Measurements from ENCODE around the gene ABCB11. TPM values are rescaled to one million over a fixed set of nuclear protein-coding genes. Genes with fewer than 3 reads are reported as not detected.

Gene ABCB11
- total and polyA plus RNA-seq, 5 donors from 2014 or later, result not detected

GRCh38 chr2:168961450-168962229 lies 69.5 kb downstream of the ABCB11 start:
- Mint-ChIP-seq H3K27me3 (peaks cover 21% of the 10 kb centered on the region), H3K9me3 (peaks cover 0 to 2% (median 0%) of the 10 kb centered on the region in 7 donors), H3K27ac (no peak overlapping the region), H3K4me3 (no peak overlapping the region), H3K36me3 (no peaks in the 10 kb centered on the region), H3K4me1 (no peaks in the 10 kb centered on the region)
- Histone ChIP-seq H3K4me3 (ENCODE audit: low read depth, low read length) (no peak overlapping the region), H3K9me3 (ENCODE audit: control insufficient read depth in 2 of 2, low read length in 2 of 2) (no peaks in the 10 kb centered on the region), H3K27ac (ENCODE audit: insufficient read depth, low read length, poor library complexity, severe bottlenecking) (no peak overlapping the region), H3K4me1 (ENCODE audit: control insufficient read depth, insufficient read depth, low read length, poor library complexity, severe bottlenecking) (peaks cover 3% of the 10 kb centered on the region), H3K27me3 (ENCODE audit: control insufficient read depth, insufficient read depth, low read length) (peaks cover 3% of the 10 kb centered on the region), H3K36me3 (ENCODE audit: control insufficient read depth, insufficient read depth, low read length) (no peaks in the 10 kb centered on the region)
- DNase-seq, result peak; percentile 10 to 73 (median 53)
- ATAC-seq (ENCODE audit: low read depth in 2 of 2), result peak; percentile 67 to 68

GRCh38 chr2:168956392-168956791 lies 74.7 kb downstream of the ABCB11 start:
- Histone ChIP-seq H3K27me3 (ENCODE audit: control insufficient read depth, insufficient read depth, low read length) (peaks cover 3% of the 10 kb centered on the region), H3K4me1 (ENCODE audit: control insufficient read depth, insufficient read depth, low read length, poor library complexity, severe bottlenecking) (no peaks in the 10 kb centered on the region), H3K36me3 (ENCODE audit: control insufficient read depth, insufficient read depth, low read length) (no peaks in the 10 kb centered on the region), H3K9me3 (ENCODE audit: control insufficient read depth in 2 of 2, low read length in 2 of 2) (peaks cover 0 to 3% of the 10 kb centered on the region in 2 experiments), H3K4me3 (ENCODE audit: low read depth, low read length) (no peak overlapping the region), H3K27ac (ENCODE audit: insufficient read depth, low read length, poor library complexity, severe bottlenecking) (no peak overlapping the region)
- Mint-ChIP-seq H3K4me1 (no peaks in the 10 kb centered on the region), H3K4me3 (no peak overlapping the region), H3K9me3 (peaks cover 0 to 18% (median 1%) of the 10 kb centered on the region in 7 donors), H3K36me3 (no peaks in the 10 kb centered on the region), H3K27me3 (peaks cover 32% of the 10 kb centered on the region), H3K27ac (no peak overlapping the region)
- DNase-seq (no peak), ATAC-seq (ENCODE audit: low read depth in 2 of 2) (no peak)

GRCh38 chr2:168955321-168955720 lies 75.8 kb downstream of the ABCB11 start:
- Mint-ChIP-seq H3K27ac (no peak overlapping the region), H3K27me3 (peaks cover 28% of the 10 kb centered on the region)
- no peak for ATAC-seq (ENCODE audit: low read depth in 2 of 2)

GRCh38 chr2:168954256-168954655 lies 76.9 kb downstream of the ABCB11 start:
- H3K36me3 ChIP-seq (ENCODE audit: control insufficient read depth, insufficient read depth, low read length), result no peaks in the 10 kb centered on the region
- ATAC-seq (ENCODE audit: low read depth in 2 of 2), result no peak
- no peak overlapping the region for H3K27ac Mint-ChIP-seq
- peaks cover 0 to 3% of the 10 kb centered on the region in 2 experiments for H3K9me3 ChIP-seq (ENCODE audit: control insufficient read depth in 2 of 2, low read length in 2 of 2)
- H3K27me3 Mint-ChIP-seq, result peaks cover 28% of the 10 kb centered on the region
- no peaks in the 10 kb centered on the region for H3K4me1 Mint-ChIP-seq
- peaks cover 0 to 18% (median 3%) of the 10 kb centered on the region in 7 donors for H3K9me3 Mint-ChIP-seq
- H3K4me3 ChIP-seq (ENCODE audit: low read depth, low read length), result no peak overlapping the region
- H3K27me3 ChIP-seq (ENCODE audit: control insufficient read depth, insufficient read depth, low read length), result peaks cover 3% of the 10 kb centered on the region
- DNase-seq, result no peak
- no peak overlapping the region for H3K4me3 Mint-ChIP-seq
- no peaks in the 10 kb centered on the region for H3K36me3 Mint-ChIP-seq
- H3K4me1 ChIP-seq (ENCODE audit: control insufficient read depth, insufficient read depth, low read length, poor library complexity, severe bottlenecking), result no peaks in the 10 kb centered on the region
- H3K27ac ChIP-seq (ENCODE audit: insufficient read depth, low read length, poor library complexity, severe bottlenecking), result no peak overlapping the region

More at GRCh38 chr2:168955321-168955720, 75.8 kb downstream of the ABCB11 start:
- no peaks in the 10 kb centered on the region for H3K4me1 ChIP-seq (ENCODE audit: control insufficient read depth, insufficient read depth, low read length, poor library complexity, severe bottlenecking)
- no peak overlapping the region for H3K4me3 ChIP-seq (ENCODE audit: low read depth, low read length)
- H3K9me3 ChIP-seq (ENCODE audit: control insufficient read depth in 2 of 2, low read length in 2 of 2), result peaks cover 0 to 3% of the 10 kb centered on the region in 2 experiments
- no peaks in the 10 kb centered on the region for H3K36me3 ChIP-seq (ENCODE audit: control insufficient read depth, insufficient read depth, low read length)
- H3K27me3 ChIP-seq (ENCODE audit: control insufficient read depth, insufficient read depth, low read length), result peaks cover 3% of the 10 kb centered on the region
- H3K4me1 Mint-ChIP-seq, result no peaks in the 10 kb centered on the region
- no peaks in the 10 kb centered on the region for H3K36me3 Mint-ChIP-seq
- DNase-seq, result no peak
- no peak overlapping the region for H3K4me3 Mint-ChIP-seq
- H3K9me3 Mint-ChIP-seq, result peaks cover 0 to 18% (median 1%) of the 10 kb centered on the region in 7 donors
- H3K27ac ChIP-seq (ENCODE audit: insufficient read depth, low read length, poor library complexity, severe bottlenecking), result no peak overlapping the region

- H3K36me3 Mint-ChIP-seq, result no peaks in the 10 kb centered on the region
- ATAC-seq (ENCODE audit: low read depth in 2 of 2), result no peak
- Histone ChIP-seq H3K9me3 (ENCODE audit: control insufficient read depth in 2 of 2, low read length in 2 of 2) (peaks cover 0 to 3% of the 10 kb centered on the region in 2 experiments), H3K36me3 (ENCODE audit: control insufficient read depth, insufficient read depth, low read length) (no peaks in the 10 kb centered on the region), H3K4me1 (ENCODE audit: control insufficient read depth, insufficient read depth, low read length, poor library complexity, severe bottlenecking) (no peaks in the 10 kb centered on the region), H3K4me3 (ENCODE audit: low read depth, low read length) (no peak overlapping the region), H3K27me3 (ENCODE audit: control insufficient read depth, insufficient read depth, low read length) (no peaks in the 10 kb centered on the region), H3K27ac (ENCODE audit: insufficient read depth, low read length, poor library complexity, severe bottlenecking) (no peak overlapping the region)
- H3K9me3 Mint-ChIP-seq, result peaks cover 0 to 18% (median 3%) of the 10 kb centered on the region in 7 donors
- DNase-seq, result no peak
- no peak overlapping the region for H3K4me3 Mint-ChIP-seq
- H3K27ac Mint-ChIP-seq, result no peak overlapping the region
- H3K27me3 Mint-ChIP-seq, result peaks cover 20% of the 10 kb centered on the region
- no peaks in the 10 kb centered on the region for H3K4me1 Mint-ChIP-seq
These were observed 78.7 kb downstream of the ABCB11 start for GRCh38 chr2:168952424-168952823.

- H3K9me3 ChIP-seq (ENCODE audit: control insufficient read depth in 2 of 2, low read length in 2 of 2), result peaks cover 0 to 3% of the 10 kb centered on the region in 2 experiments
- no peak for ATAC-seq (ENCODE audit: low read depth in 2 of 2)
- no peak overlapping the region for H3K4me3 ChIP-seq (ENCODE audit: low read depth, low read length)
- H3K27me3 ChIP-seq (ENCODE audit: control insufficient read depth, insufficient read depth, low read length), result no peaks in the 10 kb centered on the region
- no peaks in the 10 kb centered on the region for H3K36me3 ChIP-seq (ENCODE audit: control insufficient read depth, insufficient read depth, low read length)
- no peaks in the 10 kb centered on the region for H3K36me3 Mint-ChIP-seq
- no peaks in the 10 kb centered on the region for H3K4me1 ChIP-seq (ENCODE audit: control insufficient read depth, insufficient read depth, low read length, poor library complexity, severe bottlenecking)
- no peak overlapping the region for H3K4me3 Mint-ChIP-seq
- no peak overlapping the region for H3K27ac Mint-ChIP-seq
- H3K9me3 Mint-ChIP-seq, result peaks cover 0 to 18% (median 3%) of the 10 kb centered on the region in 7 donors
- no peak for DNase-seq
- H3K27ac ChIP-seq (ENCODE audit: insufficient read depth, low read length, poor library complexity, severe bottlenecking), result no peak overlapping the region
- no peaks in the 10 kb centered on the region for H3K4me1 Mint-ChIP-seq
- H3K27me3 Mint-ChIP-seq, result peaks cover 15% of the 10 kb centered on the region
These were observed 79.3 kb downstream of the ABCB11 start for GRCh38 chr2:168951871-168952270.

GRCh38 chr2:168949324-168949723 lies 81.8 kb downstream of the ABCB11 start:
- Mint-ChIP-seq H3K36me3 (no peaks in the 10 kb centered on the region), H3K27ac (no peak overlapping the region), H3K4me3 (no peak overlapping the region), H3K4me1 (no peaks in the 10 kb centered on the region), H3K27me3 (peaks cover 16% of the 10 kb centered on the region), H3K9me3 (peaks cover 0 to 18% (median 3%) of the 10 kb centered on the region in 7 donors)
- Histone ChIP-seq H3K4me1 (ENCODE audit: control insufficient read depth, insufficient read depth, low read length, poor library complexity, severe bottlenecking) (no peaks in the 10 kb centered on the region), H3K27ac (ENCODE audit: insufficient read depth, low read length, poor library complexity, severe bottlenecking) (no peak overlapping the region), H3K9me3 (ENCODE audit: control insufficient read depth in 2 of 2, low read length in 2 of 2) (peaks cover 0 to 3% of the 10 kb centered on the region in 2 experiments), H3K27me3 (ENCODE audit: control insufficient read depth, insufficient read depth, low read length) (no peaks in the 10 kb centered on the region), H3K36me3 (ENCODE audit: control insufficient read depth, insufficient read depth, low read length) (no peaks in the 10 kb centered on the region), H3K4me3 (ENCODE audit: low read depth, low read length) (no peak overlapping the region)
- no peak for ATAC-seq (ENCODE audit: low read depth in 2 of 2)
- no peak for DNase-seq

Measured in CD4-positive, CD25-positive, alpha-beta regulatory T cell (primary cell).